Measurements from ENCODE around the gene DIPK1C.
A peak's percentile ranks its signal among the peaks of the same experiment; 100 is the strongest.
"Not testable (repeated sequence)": the region's sequence is repeated elsewhere in the genome, so short reads cannot be mapped to it uniquely, and the experiment has no call there.

Gene DIPK1C

DNA sequence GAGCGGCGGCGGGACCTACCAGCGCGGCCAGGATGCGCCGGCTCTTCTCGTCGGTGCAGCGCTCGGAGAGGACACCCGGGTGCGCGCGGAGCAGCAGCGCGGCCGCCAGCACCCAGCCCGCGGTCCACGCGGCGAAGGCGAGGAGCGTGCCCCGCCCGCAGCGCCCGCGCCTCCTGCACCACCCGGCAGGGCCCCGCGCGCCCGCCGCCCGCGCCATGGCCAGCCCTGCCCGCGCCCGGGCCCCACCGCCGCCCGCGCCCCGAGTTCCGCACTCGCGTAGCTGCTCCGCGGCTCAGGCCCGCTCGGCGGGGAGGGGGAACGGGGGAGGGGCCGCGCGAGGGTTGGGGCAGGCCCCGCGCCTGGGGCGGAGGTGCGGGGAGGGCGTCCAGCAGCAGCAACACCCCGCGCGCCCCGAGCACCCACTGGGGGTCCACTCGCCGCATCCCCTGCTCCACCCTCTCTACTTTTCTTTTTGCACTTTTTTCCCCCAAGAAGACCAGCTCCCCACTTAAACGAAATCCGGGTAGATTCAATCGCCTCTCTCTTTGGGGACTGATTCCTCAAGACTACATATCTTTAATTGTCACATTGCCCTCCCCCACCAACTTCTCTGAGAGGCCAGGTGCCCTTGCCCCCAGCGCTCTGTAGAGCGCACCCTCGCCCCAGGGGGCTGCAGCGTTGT, at the start of gene DIPK1C:
TSS of gene DIPK1C (minus strand) at position 266 of the 682 bp plus-strand sequence. CDS start at position 217, 49 bp downstream.
- no peak for DNase-seq

DNA sequence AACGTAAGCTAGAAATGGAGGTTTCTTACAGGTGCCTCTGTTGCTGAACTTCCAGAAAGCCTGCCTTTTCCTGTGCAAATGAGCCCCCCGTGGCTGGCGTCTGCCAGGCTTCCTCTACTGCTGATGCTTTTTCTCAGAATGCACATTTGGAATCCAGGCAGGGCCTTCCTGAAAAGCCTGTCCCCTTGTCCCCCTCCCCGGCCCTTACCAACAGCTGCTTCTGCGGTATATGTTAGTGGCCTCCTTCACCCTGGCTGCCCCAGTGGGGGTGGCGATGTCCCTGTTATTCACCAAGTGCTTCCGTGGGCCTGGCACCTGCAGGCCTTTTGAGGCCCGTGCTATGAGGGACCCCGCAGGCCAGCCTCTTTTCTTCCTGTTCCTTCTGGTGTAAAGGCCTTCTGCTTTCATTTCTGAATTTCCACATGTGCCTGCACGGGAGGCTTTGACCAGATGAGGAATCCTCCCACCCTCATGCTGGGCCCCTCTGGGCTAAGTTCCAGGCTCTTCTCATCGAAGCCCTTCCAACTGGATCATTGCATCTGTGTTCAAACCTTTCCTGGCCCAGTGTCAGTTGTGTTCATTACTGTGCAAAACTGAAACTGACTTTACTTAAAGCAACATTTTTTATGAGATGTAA, 49.5 kb upstream of the DIPK1C start:
- no peak for DNase-seq

DNA sequence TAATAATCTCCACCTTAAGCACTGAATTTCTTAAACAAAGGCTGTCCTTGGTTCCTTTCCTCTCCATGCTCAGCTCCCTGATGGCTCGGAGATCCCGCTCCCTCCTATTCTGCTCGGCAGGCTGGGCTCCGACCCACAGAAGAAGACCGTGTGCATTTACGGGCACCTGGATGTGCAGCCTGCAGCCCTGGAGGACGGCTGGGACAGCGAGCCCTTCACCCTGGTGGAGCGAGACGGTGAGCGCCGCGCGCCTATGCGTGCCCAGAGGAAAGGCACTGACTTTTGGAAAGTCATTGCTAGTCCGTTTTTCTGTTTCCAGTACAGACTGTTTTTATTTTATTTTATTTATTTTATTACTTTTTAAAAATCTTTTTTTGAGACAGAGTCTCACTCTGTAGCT, 48.7 kb upstream of the DIPK1C start:
- no peak for DNase-seq

DNA sequence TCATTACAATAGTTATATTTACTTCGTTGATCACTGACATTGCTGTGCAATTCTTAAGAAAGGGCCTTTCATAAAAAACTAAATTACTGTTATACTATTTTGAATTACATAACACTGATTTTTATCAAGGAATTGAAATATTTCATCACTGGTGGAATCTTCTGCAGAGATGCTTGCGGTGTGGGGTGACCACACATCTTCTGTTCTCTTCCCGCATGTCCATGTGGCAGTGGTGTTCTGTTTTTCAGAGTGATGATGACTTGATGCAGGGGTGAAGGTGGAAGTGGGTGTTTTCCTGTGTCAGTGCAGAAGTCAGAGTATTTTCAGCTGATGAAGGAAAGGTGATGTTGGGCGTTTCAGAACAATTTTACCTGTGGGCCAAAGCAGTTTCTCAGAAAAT, 46.0 kb upstream of the DIPK1C start:
- no peak for DNase-seq

DNA sequence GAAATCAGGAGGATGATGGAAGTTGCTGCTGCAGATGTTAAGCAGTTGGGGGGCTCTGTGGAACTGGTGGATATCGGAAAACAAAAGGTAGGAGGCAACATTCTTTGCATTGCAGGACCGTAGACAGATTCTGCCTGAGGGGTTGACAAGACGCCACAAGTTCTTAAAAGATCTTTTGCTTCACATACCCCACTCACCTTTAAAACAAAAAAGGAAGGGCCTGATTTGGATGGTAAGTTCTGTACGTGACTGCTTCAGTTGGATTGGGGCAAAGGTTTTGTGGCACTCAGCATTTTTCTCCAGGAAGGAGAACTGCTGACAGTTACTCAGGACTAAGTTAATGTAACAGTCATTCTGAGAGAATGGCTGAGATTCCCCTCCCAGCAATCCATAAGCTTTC, 44.3 kb upstream of the DIPK1C start:
- DNase-seq = no peak

DNA sequence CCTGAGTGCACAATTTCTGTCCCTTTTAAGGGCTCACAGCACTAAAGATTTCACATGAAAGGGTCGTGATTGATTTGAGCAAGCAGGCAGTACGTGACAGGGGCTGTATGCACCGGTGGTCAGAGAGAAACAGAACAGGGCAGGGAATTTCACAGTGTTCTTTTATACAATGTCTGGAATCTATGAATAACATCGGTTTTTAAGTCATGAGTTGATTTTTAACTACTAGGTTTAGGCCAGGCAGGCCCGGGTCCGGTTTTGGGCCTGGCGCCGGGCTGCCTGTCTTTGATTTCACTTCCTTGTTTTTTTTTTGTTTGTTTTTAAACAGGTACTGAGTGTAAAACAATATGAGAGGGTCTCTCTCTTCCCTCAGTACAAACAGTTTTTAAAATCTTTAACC, 43.7 kb upstream of the DIPK1C start:
- not testable (repeated sequence) for DNase-seq

DNA sequence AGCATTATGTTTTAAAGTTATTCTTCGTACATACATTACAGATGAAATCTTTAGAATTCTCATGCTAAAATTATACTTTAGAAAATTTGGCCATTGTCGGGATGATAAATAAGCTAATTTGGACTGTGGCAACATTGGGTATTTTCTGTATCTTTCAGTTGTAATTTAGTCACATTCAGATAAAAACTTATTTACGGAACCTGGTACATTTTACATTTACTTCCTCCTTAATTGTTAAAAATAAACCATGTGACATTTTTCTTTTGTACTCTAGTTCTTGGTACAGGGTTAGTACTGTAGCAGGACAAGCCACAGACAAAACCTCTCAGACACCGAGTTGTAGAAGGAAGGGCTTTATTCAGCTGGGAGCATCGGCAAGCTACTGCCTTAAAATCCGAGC, 43.3 kb upstream of the DIPK1C start:
- DNase-seq = no peak

DNA sequence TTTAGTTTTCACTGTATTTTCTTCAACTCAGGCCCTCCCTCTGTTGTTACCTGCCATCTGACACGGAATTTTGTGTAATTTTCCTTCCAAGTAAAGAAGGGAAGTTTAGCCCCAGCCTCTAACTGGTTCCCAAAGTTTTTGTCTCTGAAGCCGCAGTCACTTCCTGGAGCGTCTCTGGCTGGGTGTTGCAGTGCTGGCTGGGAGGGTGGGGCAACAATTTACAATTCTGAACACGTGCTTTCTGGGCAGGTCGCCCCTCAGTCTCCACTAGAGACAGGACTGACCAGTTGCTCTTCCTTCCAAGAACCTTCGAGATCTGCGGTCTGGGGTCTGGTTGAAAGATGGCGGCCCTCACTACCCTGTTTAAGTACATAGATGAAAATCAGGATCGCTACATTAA, 42.5 kb upstream of the DIPK1C start:
- DNase-seq = no peak

DNA sequence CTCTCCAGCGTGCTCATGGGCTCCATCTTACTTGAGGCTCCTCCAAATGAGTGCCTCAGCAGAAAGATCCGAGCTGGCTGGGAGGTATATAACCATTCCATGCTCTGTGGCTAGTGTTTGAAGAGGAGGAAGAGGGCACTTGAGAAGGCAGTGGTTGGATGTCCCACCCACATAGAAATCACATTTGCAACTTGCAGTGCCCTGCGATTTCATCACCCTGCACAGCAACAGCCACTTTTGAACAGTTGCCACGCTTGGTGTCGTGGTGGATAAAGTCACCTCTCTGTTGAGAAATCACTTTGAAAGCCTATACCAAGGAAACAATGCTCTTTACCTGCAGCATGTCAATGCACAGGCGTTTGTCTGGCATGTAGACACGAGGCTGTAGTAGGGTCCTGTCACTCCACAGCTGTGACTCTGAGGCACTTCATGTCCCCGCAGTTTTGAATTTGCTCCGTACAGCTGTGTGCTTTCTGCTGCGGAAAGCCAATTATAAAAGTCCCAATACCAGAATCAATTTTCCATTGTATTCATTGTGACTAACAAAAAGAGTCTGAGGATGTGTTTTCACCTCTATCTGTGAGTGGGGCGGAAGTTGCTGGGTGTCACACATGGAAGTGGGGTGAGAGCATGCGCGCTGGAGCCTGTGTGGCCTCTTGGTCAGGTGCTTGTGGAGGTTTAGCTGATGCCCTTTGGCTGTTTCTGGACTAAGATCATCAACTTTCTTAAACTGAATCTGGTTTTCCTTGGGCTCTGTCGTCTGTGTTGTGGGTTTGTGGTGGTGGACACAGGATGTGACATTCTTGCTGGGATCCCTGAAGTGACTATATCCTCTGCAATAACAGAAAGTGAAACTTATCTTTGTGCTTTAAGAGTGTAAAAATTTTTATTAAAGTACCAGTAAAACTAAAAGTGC, 41.9 kb upstream of the DIPK1C start:
- DNase-seq = no peak

DNA sequence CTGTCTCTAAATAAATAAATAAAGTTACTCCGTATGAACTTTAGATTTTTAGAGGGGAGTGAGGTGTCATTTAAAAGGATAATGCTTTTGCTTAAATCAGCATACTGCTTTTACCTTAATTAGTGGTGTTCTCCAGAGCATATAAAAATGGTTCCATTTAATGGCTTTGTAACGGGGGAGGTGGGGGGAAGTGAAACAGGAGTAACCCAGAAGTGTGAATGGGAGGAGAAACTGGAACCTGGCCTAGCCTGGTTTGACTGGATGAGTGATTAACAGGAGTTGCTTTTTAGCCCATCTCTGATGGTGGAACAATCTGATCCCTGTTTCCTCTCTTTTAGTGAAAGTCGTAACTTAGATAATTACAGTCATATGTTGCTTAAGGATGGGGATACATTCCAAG, 40.7 kb upstream of the DIPK1C start:
- no peak for DNase-seq

DNA sequence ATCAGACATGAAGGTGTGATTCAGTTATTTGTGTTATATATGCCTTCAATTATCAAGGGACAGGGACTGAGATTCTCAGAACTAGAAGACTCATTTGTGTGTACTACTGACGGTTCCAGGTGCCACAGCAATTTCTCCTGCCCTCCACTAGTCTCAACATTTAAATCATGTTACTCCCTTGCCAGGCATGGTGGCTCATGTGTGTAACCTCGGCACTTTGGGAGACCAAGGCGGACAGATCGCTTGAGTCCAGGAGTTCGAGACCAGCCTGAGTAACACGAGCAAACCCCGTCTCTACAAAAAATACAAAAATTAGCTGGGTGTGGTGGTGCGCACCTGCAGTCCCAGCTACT, 40.2 kb upstream of the DIPK1C start:
- no peak for DNase-seq

DNA sequence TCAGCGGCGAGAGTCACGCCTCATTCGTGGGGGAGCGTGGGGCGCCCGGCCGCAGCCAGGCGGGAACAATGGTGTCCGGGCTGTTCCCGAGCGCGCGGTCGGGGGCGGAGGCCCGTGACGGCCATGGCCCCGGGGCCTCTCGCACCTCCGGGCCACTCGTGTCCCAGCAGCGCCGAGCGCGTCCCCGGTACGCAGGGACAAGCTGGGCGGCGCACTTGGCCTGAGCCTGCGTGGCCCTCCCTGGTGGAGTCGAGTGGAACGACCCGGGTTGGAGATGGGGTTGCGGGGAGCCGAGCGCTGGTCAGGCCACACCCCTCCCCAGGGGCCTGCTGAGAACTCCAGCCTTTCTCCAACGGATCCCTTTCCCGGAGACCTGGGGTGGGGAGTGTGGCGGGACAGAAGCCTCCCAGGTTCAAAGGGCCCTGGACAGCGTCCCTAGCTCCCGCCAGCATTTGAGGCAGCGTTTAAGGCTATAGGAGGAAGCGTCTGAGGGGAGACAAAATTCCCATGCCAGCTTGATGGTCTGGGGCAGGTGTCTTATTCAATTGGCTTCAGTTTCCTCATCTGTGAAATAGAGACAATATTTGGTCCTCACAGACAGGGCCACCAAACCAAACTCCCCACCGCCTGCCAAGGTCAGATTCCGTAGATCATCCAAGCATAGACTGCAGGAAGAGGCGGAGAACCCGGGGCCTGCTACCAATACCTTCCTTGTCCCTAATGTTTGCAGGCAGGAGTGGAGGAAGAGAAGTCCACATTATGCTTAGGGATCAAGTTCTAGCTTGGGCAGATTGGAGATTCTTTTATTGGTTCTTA, 39.6 kb upstream of the DIPK1C start:
- no peak for DNase-seq

DNA sequence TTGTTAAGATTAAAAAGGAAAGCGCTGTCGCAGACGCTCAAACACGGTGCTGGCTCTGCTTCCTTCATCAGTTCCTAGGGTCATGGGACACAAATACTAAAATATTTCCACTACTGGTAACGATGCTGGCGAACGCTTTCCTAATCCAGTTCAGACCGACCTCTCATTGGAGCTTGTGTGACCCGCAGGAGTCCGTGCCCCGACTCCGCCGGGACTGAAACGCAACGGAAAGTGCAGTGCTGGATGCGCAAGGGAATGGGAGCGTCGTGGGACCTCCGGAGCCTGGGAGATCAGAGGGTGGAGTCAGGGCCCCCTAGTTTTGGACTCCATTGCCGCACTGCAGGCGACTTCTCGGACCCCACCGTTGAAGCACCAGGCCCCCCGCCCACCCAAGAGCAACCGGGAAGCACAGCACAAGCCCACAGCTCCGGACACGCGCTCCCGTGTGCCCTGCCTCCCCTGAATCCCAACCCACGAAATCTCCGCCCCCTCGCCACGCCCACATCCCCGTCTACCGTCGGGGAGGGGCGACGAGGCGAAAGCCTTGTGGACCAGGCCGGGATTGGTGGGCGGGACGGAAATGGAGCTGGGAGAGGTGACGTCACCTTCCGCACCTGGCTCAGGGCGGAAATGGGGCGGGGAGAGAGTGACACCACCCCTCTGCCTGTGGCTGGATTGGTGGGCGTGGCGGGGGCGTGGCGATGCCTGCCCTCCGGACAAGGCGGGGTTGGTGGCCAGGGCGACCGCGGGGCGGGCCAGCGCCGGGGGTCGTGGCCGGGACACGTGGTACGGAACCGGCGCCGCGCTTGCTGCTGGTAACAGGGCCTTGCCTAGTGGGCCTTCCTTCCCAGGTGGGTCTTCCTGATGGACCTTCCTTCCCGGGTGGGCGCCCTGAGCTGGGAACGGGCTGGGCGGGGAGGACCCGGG, 38.7 kb upstream of the DIPK1C start, which contains the start of gene CNDP2:
TSS of gene CNDP2 (plus strand) at position 783 of the 927 bp plus-strand sequence. CDS start 3,611 bp downstream, outside the sequence.
- peak; percentile 95 for DNase-seq

DNA sequence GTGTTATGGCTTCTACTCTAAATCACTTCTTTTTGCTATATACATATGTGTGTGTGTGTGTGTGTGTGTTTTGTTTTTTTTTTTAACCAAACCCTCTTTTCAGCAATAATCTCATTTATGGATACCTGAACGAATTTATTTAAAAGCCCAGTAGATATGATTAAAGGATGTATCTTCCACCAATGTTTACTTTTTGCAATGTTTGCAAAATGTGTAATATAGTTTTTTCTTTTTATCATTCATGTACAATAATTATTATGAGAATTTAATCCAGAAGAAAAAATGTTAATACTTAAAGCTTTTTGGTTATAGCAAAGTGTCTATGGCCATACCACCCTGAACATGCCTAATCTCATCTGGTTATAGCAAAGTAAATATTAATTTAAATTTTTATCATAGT, 37.4 kb upstream of the DIPK1C start:
- DNase-seq = no peak

DNA sequence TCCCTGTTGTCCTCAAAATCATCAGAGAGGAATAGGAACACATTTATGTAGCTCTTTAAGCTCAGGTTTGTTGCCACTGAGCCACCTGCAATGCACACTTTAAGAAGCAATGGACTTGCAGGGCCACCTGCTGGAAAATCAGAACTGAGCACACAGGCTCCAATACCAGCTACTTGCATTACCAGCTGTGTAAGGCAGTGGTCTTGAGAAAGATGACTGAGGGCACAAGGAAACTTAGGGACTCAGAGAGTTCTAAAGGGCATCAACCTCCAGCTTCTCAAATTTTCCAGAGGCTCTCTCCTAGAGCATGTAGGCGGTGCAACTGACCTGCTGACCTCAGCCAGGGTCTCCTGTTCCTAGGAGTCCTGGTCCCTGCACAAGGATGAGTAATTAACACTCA, 36.6 kb upstream of the DIPK1C start:
- DNase-seq = no peak

DNA sequence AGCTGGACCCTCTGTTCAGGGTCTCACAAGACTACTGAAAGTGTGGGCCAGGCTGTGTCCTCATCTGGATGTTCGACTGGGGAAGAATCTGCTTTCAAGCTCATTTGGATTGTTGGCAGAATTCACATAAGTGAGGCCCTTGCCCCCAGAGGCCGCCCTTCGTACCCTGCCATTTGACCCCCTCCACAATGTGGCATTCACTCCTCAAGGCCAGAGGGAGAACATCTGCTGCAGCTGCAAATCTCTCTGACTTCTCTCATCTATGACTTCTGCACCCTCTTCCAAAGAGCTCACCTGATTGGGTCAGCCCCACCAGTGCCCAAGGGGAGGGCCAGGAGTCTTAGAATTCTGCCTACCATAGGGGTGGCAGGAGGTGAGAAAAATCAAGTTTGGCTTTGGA, 35.2 kb upstream of the DIPK1C start:
- no peak for DNase-seq

DNA sequence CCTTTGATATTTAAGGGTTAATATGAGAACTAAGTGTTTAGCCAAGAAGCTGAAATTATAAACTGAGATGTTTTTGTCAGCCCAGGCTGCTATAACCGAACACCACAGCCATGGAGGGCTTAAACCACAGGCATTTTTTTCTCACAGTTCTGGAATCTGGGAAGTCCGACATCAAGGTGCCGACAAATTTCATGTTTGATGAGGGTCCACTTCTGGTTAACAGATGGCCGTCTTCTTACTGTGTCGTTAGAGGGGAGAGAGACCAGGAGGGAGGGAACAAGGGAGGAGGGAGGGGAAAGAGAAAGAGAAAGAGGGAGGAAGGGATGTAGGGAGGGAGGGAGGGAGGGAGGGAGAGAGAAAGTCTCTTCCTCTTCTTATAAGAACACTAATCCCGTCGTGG, 32.6 kb upstream of the DIPK1C start:
- DNase-seq = no peak

DNA sequence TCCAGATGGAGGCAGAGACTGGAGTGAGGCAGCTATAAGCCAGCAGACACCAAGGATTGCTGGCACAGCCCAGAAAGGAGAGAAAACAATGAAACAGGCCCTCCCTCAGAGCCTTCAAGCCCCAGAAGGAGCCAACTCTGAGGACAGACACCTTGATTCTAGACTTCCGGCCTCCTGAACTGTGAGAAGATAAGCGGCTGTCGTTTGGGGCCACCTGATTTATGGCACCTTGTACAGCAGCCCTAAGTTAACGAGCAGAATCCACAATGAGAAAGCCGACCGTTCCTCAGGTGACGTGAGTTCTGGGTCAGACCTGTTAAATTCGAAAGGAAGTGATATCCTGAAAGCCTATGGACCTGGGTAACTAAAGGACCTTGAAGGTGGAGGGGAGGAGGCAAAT, 31.8 kb upstream of the DIPK1C start:
- no peak for DNase-seq

DNA sequence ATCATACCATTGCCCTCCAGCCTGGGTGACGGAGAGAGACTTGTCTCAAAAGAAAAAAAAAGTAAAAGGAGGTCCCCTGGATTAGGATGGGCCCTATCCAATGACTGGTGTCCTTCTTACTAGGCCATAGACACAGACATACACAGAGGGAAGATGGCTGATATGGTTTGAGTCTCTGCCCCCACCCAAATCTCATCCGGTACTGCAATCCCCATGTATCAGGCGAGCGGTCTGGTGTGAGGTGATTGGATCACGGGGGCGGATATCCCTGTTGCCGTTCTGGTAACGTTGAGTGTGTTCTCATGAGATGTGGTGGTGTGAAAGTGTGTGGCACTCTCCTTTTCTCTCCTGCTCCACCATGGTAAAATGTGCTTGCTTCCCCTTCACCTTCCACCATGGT, 31.2 kb upstream of the DIPK1C start:
- DNase-seq = no peak

DNA sequence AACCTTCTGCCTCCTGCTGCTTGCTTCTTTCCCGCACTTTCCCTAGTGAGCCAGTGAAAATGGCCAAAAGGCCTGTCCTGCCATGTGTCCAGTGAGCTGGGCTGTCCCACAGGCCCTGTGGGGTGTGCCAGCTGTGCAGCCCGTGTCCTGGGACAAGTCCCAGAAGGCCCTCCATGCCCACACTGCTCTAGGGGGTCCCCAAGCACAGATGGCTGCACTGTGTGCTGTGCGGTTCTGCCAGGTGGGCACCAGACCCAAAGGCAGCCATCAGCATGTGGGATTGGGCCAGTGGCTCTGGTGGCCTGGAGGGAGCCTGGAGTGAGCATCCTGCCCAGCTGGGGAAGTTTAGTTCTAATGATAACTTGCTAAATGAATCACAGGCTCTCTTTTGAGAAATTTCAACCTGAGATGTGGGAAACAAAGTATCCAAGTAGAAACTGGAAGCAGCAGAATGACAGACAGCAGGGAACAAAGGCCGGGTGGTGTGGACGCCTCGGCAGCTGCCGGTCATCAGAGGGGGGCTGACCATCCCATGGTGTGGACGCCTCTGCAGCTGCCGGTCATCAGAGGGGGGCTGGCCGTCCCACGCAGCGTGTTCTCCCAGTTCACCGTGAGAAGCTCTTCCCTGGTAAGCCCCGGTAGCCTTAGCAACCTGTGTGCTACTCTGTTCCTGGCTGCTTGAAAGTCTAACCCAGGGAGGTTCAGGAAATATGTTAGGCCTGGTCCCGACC, 29.2 kb upstream of the DIPK1C start:
- DNase-seq = no peak

DNA sequence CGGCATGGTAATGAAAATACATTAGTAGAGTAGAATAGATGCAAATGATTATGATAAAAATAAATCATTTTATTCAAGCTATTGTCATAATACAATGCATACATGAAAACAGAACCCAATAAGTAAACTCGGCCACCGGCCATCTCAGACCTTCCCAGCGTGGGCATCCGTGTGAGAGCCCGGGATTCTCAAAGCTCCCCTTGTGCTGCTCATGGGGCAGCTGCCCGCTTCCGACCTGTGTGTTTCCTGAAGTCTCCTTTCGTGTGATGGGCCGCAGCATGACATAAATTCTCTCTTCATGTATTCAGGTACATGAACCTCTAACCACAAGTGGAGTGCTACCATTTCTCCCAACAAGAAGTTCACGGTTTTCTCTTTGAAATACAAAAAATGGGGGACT, 25.6 kb upstream of the DIPK1C start:
- no peak for DNase-seq

Data from NCI-H1694 (cell line).